Astrocyte of the cerebellum (primary cell): ENCODE data around the gene SLC4A1AP.
"Not testable (repeated sequence)": the region's sequence is repeated elsewhere in the genome, so short reads cannot be mapped to it uniquely, and the experiment has no call there.

Experiments
- DNase-seq: peaks from one replicate; pipeline ENCODE4 v3.0.0-alpha.2; 2011; ENCODE audit warnings: low read depth
- H3K4me3 ChIP-seq: 2 replicates; pipeline ENCODE4 v1.5.1; 2011; ENCODE audit warnings: mild to moderate bottlenecking, low read depth, low read length, moderate library complexity
- CTCF ChIP-seq: IDR thresholded peaks from 2 replicates; pipeline ENCODE4 v1.5.1; 2012; ENCODE audit warnings: low read length, low read depth, moderate library complexity, mild to moderate bottlenecking; ENCODE audit errors: missing control alignments
- in situ Hi-C: cut with HindIII; loops from 2 replicates; pipeline ENCODE4 v1.10.0; 2017; ENCODE audit warnings: low sequenced_read_pairs

The SLC4A1AP gene

GRCh38 chr2:27663285-27664153, at the start of gene SLC4A1AP, which contains the start of gene SUPT7L:
TSS of gene SLC4A1AP (plus strand) at chr2:27663889. CDS start at chr2:27663915, 26 bp downstream.
TSS of gene SUPT7L (minus strand) at chr2:27663614. CDS start at chr2:27662192, 1,422 bp downstream.
- peak within 1 kb of the TSS; percentile 95 for H3K4me3 ChIP-seq
- in situ Hi-C loops, result no loop called here
- peak; percentile 75 for DNase-seq
- TF ChIP-seq CTCF, result no peak

- no peak for DNase-seq
- TF ChIP-seq CTCF, result no peak
- in situ Hi-C loops, result no loop called here
- no peak overlapping the region for H3K4me3 ChIP-seq
These were observed 49.7 kb upstream of the SLC4A1AP start for GRCh38 chr2:27613985-27614384.

GRCh38 chr2:27615316-27615715, 48.4 kb upstream of the SLC4A1AP start:
- TF ChIP-seq CTCF, result no peak

GRCh38 chr2:27621524-27621923, 42.2 kb upstream of the SLC4A1AP start:
- TF ChIP-seq CTCF, result peak; percentile 19
- H3K4me3 ChIP-seq, result no peak overlapping the region
- DNase-seq, result no peak
- in situ Hi-C loops, result no loop called here

More at GRCh38 chr2:27615316-27615715, 48.4 kb upstream of the SLC4A1AP start:
- in situ Hi-C loops, result no loop called here
- DNase-seq, result no peak
- no peak overlapping the region for H3K4me3 ChIP-seq

GRCh38 chr2:27622921-27623384, 40.7 kb upstream of the SLC4A1AP start:
- H3K4me3 ChIP-seq, result no peak overlapping the region
- in situ Hi-C loops, result no loop called here
- TF ChIP-seq CTCF, result no peak
- DNase-seq, result peak; percentile 85

GRCh38 chr2:27624943-27625342, 38.7 kb upstream of the SLC4A1AP start:
- no peak overlapping the region for H3K4me3 ChIP-seq
- DNase-seq, result no peak
- no peak for TF ChIP-seq CTCF
- in situ Hi-C loops, result no loop called here

GRCh38 chr2:27626323-27626722, 37.4 kb upstream of the SLC4A1AP start:
- H3K4me3 ChIP-seq, in situ Hi-C loops, DNase-seq: not testable (repeated sequence)

GRCh38 chr2:27626921-27627320, 36.8 kb upstream of the SLC4A1AP start:
- H3K4me3 ChIP-seq, in situ Hi-C loops, DNase-seq: not testable (repeated sequence)
